ENCODE data around the gene GPC6. TPM values are rescaled to one million over a fixed set of nuclear protein-coding genes. Genes with fewer than 3 reads are reported as not detected.

Gene GPC6
- total RNA-seq, 1 experiment from 2014 or later: 0.22 TPM

DNA sequence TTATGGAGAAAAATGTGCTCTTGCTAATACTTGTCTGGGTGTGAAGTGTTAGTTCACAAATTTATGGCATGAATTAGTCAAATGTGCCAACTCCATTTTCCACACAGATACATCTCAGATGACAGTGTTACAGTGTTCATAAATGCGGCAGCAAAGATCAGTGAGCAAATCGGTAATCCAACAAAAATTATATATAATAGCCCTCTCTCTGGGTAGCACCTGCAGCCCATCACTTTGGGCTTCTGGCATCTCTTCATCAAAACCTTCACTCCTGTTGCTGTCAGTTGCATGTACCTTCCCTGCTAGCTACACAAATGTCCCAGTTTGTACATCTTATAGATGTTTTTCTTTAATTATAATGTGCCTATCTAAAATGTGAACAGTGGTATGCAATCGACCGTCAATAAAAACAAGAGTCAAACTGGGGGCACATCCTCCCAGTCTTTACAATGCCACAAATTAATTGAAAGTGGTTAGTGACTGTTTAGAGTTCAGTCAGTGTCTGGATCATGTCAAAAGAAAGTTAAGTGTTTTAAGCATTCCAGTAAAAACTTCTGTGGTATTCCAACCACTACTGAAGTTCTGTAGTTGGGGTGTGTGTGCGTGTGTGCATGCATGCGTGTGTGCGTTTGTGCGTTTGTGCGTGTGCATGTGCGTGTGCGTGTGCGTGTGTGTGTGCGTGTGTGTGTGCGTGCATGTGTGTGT lies 804.0 kb downstream of the GPC6 start:
- DNase-seq (ENCODE audit: low read depth, low spot score) (no peak), ATAC-seq (no peak)
- CTCF ChIA-PET: no interaction called here
- Histone ChIP-seq H4K20me1 (ENCODE audit: insufficient read depth) (no peaks in the 10 kb centered on the region), H2AFZ (ENCODE audit: low read depth, low read length, poor library complexity, severe bottlenecking) (no peak overlapping the region), H3K4me3 (replicated peaks in 1 of 2; ENCODE audit: low read depth in 1 of 2, low read length in 2 of 2) (no peak overlapping the region), H3K27me3 (ENCODE audit: insufficient read depth, low read length) (no peaks in the 10 kb centered on the region), H3K9me3 (ENCODE audit: control insufficient read depth in 1 of 2, insufficient read depth in 1 of 2, low read depth in 1 of 2, low read length in 2 of 2) (peaks cover 10 to 24% of the 10 kb centered on the region in 2 experiments; a peak in 2 of 4 replicates), H3K27ac (ENCODE audit: low read depth, low read length) (no peak overlapping the region), H3K36me3 (ENCODE audit: control insufficient read depth in 1 of 2, insufficient read depth in 2 of 2, low read length in 2 of 2) (no peaks in the 10 kb centered on the region), H3K79me2 (ENCODE audit: insufficient read depth, low read length) (no peaks in the 10 kb centered on the region), H3K9me2 (ENCODE audit: insufficient read depth) (no peaks in the 10 kb centered on the region), H3K4me1 (ENCODE audit: control insufficient read depth in 1 of 2, insufficient read depth in 2 of 2, low read length in 2 of 2) (no peaks in the 10 kb centered on the region), H3K4me2 (ENCODE audit: low read length) (no peak overlapping the region), H3K9ac (ENCODE audit: low read length) (no peak overlapping the region)
- TF ChIP-seq ZFX (IDR thresholded peaks at IDR 0.05) (no peak), EZH2 (IDR thresholded peaks at IDR 0.05) (no peak), POLR2A (IDR thresholded peaks at IDR 0.05; ENCODE audit: borderline replicate concordance, extremely low read depth, insufficient read depth, insufficient read length) (no peak), POLR2AphosphoS5 (IDR thresholded peaks at IDR 0.05; ENCODE audit: low read depth, low read length) (no peak), CBX3 (IDR thresholded peaks at IDR 0.05; ENCODE audit: low read depth) (no peak), EGR1 (IDR thresholded peaks at IDR 0.05; ENCODE audit: low read depth) (no peak), CEBPB (IDR thresholded peaks at IDR 0.05; ENCODE audit: low read depth) (no peak), ELF1 (IDR thresholded peaks at IDR 0.05; ENCODE audit: borderline replicate concordance, low read depth) (no peak), SIN3A (IDR thresholded peaks at IDR 0.05; ENCODE audit: low read depth) (no peak), ZNF274 (IDR thresholded peaks at IDR 0.05; ENCODE audit: low read depth, low read length) (no peak), RAD21 (IDR thresholded peaks at IDR 0.05; ENCODE audit: low read depth) (no peak), JUND (IDR thresholded peaks at IDR 0.05) (no peak)
- TF ChIP-seq, protein P1, sequence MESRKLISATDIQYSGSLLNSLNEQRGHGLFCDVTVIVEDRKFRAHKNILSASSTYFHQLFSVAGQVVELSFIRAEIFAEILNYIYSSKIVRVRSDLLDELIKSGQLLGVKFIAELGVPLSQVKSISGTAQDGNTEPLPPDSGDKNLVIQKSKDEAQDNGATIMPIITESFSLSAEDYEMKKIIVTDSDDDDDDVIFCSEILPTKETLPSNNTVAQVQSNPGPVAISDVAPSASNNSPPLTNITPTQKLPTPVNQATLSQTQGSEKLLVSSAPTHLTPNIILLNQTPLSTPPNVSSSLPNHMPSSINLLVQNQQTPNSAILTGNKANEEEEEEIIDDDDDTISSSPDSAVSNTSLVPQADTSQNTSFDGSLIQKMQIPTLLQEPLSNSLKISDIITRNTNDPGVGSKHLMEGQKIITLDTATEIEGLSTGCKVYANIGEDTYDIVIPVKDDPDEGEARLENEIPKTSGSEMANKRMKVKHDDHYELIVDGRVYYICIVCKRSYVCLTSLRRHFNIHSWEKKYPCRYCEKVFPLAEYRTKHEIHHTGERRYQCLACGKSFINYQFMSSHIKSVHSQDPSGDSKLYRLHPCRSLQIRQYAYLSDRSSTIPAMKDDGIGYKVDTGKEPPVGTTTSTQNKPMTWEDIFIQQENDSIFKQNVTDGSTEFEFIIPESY (IDR thresholded peaks at IDR 0.05; ENCODE audit: extremely low read depth, insufficient replicate concordance, low read length): no peak
- TF ChIP-seq, protein P2, sequence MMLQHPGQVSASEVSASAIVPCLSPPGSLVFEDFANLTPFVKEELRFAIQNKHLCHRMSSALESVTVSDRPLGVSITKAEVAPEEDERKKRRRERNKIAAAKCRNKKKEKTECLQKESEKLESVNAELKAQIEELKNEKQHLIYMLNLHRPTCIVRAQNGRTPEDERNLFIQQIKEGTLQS (IDR thresholded peaks at IDR 0.05): no peak
- TF ChIP-seq, protein P3, sequence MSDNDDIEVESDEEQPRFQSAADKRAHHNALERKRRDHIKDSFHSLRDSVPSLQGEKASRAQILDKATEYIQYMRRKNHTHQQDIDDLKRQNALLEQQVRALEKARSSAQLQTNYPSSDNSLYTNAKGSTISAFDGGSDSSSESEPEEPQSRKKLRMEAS (IDR thresholded peaks at IDR 0.05): no peak
- TF ChIP-seq, protein P4, sequence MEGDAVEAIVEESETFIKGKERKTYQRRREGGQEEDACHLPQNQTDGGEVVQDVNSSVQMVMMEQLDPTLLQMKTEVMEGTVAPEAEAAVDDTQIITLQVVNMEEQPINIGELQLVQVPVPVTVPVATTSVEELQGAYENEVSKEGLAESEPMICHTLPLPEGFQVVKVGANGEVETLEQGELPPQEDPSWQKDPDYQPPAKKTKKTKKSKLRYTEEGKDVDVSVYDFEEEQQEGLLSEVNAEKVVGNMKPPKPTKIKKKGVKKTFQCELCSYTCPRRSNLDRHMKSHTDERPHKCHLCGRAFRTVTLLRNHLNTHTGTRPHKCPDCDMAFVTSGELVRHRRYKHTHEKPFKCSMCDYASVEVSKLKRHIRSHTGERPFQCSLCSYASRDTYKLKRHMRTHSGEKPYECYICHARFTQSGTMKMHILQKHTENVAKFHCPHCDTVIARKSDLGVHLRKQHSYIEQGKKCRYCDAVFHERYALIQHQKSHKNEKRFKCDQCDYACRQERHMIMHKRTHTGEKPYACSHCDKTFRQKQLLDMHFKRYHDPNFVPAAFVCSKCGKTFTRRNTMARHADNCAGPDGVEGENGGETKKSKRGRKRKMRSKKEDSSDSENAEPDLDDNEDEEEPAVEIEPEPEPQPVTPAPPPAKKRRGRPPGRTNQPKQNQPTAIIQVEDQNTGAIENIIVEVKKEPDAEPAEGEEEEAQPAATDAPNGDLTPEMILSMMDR (IDR thresholded peaks at IDR 0.05 in 2 of 3, conservative IDR thresholded peaks at IDR 0.05 in 1 of 3; ENCODE audit: borderline replicate concordance in 1 of 3, insufficient read depth in 1 of 3, low read depth in 2 of 3, low read length in 2 of 3): no peak
- BruUV-seq (replicated peaks): no TSS peak
- intact Hi-C loops (cut with micrococcal nuclease): no loop called here
- RAD21 ChIA-PET (ENCODE audit: low non-redundant PET in 1 of 2, low total read pairs in 2 of 2, uncharacterized antibody in 2 of 2, unreplicated experiment in 2 of 2): no interaction called here
- POLR2A ChIA-PET: no interaction called here
